Activated CD4-positive, alpha-beta T cell treated with anti-CD3 and anti-CD28 coated beads for 36 hours (primary cell): ENCODE results near the gene MKNK1. TPM values are rescaled to one million over a fixed set of nuclear protein-coding genes. Genes with fewer than 3 reads are reported as not detected.

ENCODE experiments used
- ATAC-seq: fragments of 200-7000 bp; cut with Tn5 transposase; one replicate; pipeline ENCODE4 v1.10.0; 2021; ENCODE audit warnings: mild to moderate bottlenecking, moderate library complexity
- CTCF ChIA-PET: fragments of 350-600 bp; sonication (Branson Sonifier 250); formaldehyde crosslinking; loops from one replicate; lab custom pipeline; 2021; ENCODE audit warnings: antibody characterized with exemption; lab: Charles Lee
- POLR2A ChIA-PET: fragments of 350-600 bp; sonication (Branson Sonifier 250); formaldehyde crosslinking; loops from one replicate; lab custom pipeline; 2021; ENCODE audit warnings: antibody characterized with exemption, inconsistent platforms; lab: Charles Lee
- DNase-seq: peaks from one replicate; pipeline ENCODE4 v3.0.0-alpha.2; 2020
- H3K27ac Mint-ChIP-seq: one replicate; pipeline ENCODE4 v1.8.0; 2021; ENCODE audit warnings: mixed read lengths
- H3K27me3 Mint-ChIP-seq: one replicate; pipeline ENCODE4 v1.8.0; 2021; ENCODE audit warnings: mixed read lengths
- H3K36me3 Mint-ChIP-seq: one replicate; pipeline ENCODE4 v1.8.0; 2021; ENCODE audit warnings: low read depth, mixed read lengths
- H3K4me1 Mint-ChIP-seq: one replicate; pipeline ENCODE4 v1.8.0; 2021; ENCODE audit warnings: mixed read lengths
- H3K4me3 Mint-ChIP-seq: one replicate; pipeline ENCODE4 v1.8.0; 2021; ENCODE audit warnings: mild to moderate bottlenecking, moderate library complexity, mixed read lengths
- H3K9me3 Mint-ChIP-seq: one replicate; pipeline ENCODE4 v1.8.0; 2021; ENCODE audit warnings: low read depth, mixed read lengths
- intact Hi-C, 2 experiments: fragments of 100-400 bp; cut with DNase I in 1 of 2; cut with micrococcal nuclease in 1 of 2; formaldehyde crosslinking; loops; one replicate each; pipeline versions ENCODE4 v1.14.2 to v1.15.1; 2022 to 2024; cut with DNase I, micrococcal nuclease
- total RNA-seq, 2 experiments: library from RNA; stranded (reverse); gene quantifications; one replicate each; pipeline ENCODE4 v1.2.3, GENCODE V29; 2021

The MKNK1 gene
- total RNA-seq, 2 experiments from 2014 or later = 27.8 to 31.0 TPM

DNA sequence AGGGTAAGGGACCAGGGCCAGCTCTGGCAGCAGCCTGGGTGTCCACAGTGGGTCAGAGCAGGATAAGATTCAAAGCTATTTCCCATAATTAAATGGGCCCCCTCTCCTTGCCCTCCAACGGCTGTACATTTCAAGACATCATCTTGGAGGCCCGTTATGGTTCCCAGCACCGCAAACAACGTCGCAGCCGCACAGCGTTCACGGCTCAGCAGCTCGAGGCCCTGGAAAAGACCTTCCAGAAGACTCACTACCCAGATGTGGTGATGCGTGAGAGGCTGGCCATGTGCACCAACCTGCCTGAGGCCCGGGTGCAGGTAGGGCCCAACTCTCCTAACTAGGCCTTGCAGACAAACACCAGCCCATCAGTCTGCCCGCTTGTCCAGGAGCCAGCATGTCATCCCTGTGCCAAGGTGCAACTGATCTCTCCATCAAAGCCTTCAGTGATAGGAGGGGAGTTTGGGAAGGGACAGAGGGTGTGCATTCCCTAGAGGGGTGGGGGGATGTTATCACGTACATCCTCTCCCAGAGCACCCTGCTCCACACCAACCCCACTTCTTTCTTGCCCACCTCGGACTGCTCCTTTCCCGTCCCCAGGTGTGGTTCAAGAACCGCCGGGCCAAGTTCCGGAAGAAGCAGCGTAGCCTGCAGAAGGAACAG, 93.6 kb downstream of the MKNK1 start:
- ChIA-PET CTCF (no interaction called here), POLR2A (no interaction called here)
- no peaks in the 10 kb centered on the region for H3K36me3 Mint-ChIP-seq
- no peak overlapping the region for H3K4me3 Mint-ChIP-seq
- intact Hi-C loops = no loop called here
- no peaks in the 10 kb centered on the region for H3K9me3 Mint-ChIP-seq
- ATAC-seq (no peak), DNase-seq (no peak)
- no peaks in the 10 kb centered on the region for H3K4me1 Mint-ChIP-seq
- H3K27ac Mint-ChIP-seq = no peak overlapping the region
- peaks cover 19% of the 10 kb centered on the region for H3K27me3 Mint-ChIP-seq

DNA sequence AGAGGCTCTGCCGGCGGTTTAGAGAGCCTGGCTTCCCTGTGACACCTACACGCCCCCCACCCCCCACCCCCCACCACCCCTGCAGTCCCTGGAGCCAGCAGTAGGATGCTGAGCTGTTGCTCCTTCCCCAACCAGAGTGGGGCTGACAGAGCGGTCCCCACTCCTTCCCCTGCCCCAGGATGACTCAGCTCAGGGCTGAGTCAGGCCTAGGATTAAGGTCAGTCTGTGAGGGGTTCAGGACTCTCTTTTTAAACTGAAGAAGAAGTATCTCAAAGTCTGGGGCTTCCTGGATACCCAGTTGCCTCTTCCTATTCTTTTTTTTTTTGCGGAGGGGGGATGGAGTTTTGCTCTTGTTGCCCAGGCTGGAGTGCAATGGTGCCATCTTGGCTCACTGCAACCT, 95.3 kb downstream of the MKNK1 start:
- ATAC-seq = peak; percentile 84
- POLR2A ChIA-PET = no interaction called here
- intact Hi-C loops = no loop called here
- Mint-ChIP-seq H3K27me3 (peaks cover 14% of the 10 kb centered on the region), H3K27ac (no peak overlapping the region), H3K36me3 (no peaks in the 10 kb centered on the region), H3K4me3 (no peak overlapping the region), H3K9me3 (no peaks in the 10 kb centered on the region), H3K4me1 (no peaks in the 10 kb centered on the region)
- DNase-seq = no peak
- CTCF ChIA-PET = interaction anchor here (1.2 kb wide), 1 partner anchor 13 kb away, joined by 4 read pairs; no protein-coding TSS in a partner anchor

Other genes starting within 250 kb of the MKNK1 start
- 1 to 10 TPM; 5.3 to 7.5 TPM for gene FAAH, start 210.0 kb downstream of the MKNK1 start, total RNA-seq
- under 1 TPM in 1 of 2 experiments, not detected in 1; 0.05 TPM for gene DMBX1, start 114.4 kb downstream of the MKNK1 start, total RNA-seq
- not detected for gene KNCN, start 52.6 kb downstream of the MKNK1 start, total RNA-seq
- 1 to 10 TPM; 8.5 to 8.9 TPM for gene MOB3C, start 12.5 kb upstream of the MKNK1 start, total RNA-seq
- 10 to 100 TPM; 46.1 to 48.5 TPM for gene ATPAF1, start 64.1 kb upstream of the MKNK1 start, total RNA-seq
- under 1 TPM in 1 of 2 experiments, not detected in 1; 0.18 TPM for gene TEX38, start 67.6 kb upstream of the MKNK1 start, total RNA-seq
- 10 to 100 TPM; 37.8 to 54.3 TPM for gene EFCAB14, start 114.8 kb upstream of the MKNK1 start, total RNA-seq
- not detected for gene CYP4B1, start 194.8 kb upstream of the MKNK1 start, total RNA-seq